ENCODE data around the gene GNA14.
"Not testable (repeated sequence)": the region's sequence is repeated elsewhere in the genome, so short reads cannot be mapped to it uniquely, and the experiment has no call there.

Gene GNA14

GRCh38 chr9:77402286-77402685 lies 245.8 kb downstream of the GNA14 start:
- no peak for DNase-seq (ENCODE audit: low spot score)

GRCh38 chr9:77399964-77400363 lies 248.2 kb downstream of the GNA14 start:
- no peak for DNase-seq (ENCODE audit: low spot score)

- not testable (repeated sequence) for DNase-seq (ENCODE audit: low spot score)
Measured at GRCh38 chr9:77398581-77398980, 249.5 kb downstream of the GNA14 start.

GRCh38 chr9:77392328-77392727 lies 255.8 kb downstream of the GNA14 start:
- no peak for DNase-seq (ENCODE audit: low spot score)

GRCh38 chr9:77391834-77392233 lies 256.3 kb downstream of the GNA14 start:
- DNase-seq (ENCODE audit: low spot score): no peak

GRCh38 chr9:77386187-77386586 lies 261.9 kb downstream of the GNA14 start:
- DNase-seq (ENCODE audit: low spot score): no peak

GRCh38 chr9:77384406-77384805 lies 263.7 kb downstream of the GNA14 start:
- DNase-seq (ENCODE audit: low spot score): no peak

GRCh38 chr9:77375956-77376532 lies 272.1 kb downstream of the GNA14 start:
- no peak for DNase-seq (ENCODE audit: low spot score)

GRCh38 chr9:77374266-77374665 lies 273.9 kb downstream of the GNA14 start:
- DNase-seq (ENCODE audit: low spot score): no peak
